ENCODE results near the gene GPC4. TPM values are rescaled to one million over a fixed set of nuclear protein-coding genes. Genes with fewer than 3 reads are reported as not detected.

Gene GPC4
- total and polyA plus RNA-seq, 5 donors from 2014 or later = not detected

GRCh38 chrX:133405498-133406185 is 9.6 kb downstream of the GPC4 start:
- Histone ChIP-seq H3K36me3 (ENCODE audit: control insufficient read depth, insufficient read depth, low read length) (no peaks in the 10 kb centered on the region), H3K4me1 (ENCODE audit: control insufficient read depth, insufficient read depth, low read length, poor library complexity, severe bottlenecking) (no peaks in the 10 kb centered on the region), H3K4me3 (ENCODE audit: low read depth, low read length) (no peak overlapping the region), H3K27ac (ENCODE audit: insufficient read depth, low read length, poor library complexity, severe bottlenecking) (no peak overlapping the region), H3K27me3 (ENCODE audit: control insufficient read depth, insufficient read depth, low read length) (no peaks in the 10 kb centered on the region), H3K9me3 (ENCODE audit: control insufficient read depth in 2 of 2, low read length in 2 of 2) (no peaks in the 10 kb centered on the region)
- Mint-ChIP-seq H3K9me3 (peaks cover 0 to 3% (median 0%) of the 10 kb centered on the region in 7 donors), H3K4me3 (no peak overlapping the region), H3K27ac (no peak overlapping the region), H3K36me3 (no peaks in the 10 kb centered on the region), H3K4me1 (no peaks in the 10 kb centered on the region), H3K27me3 (no peaks in the 10 kb centered on the region)
- ATAC-seq (ENCODE audit: low read depth in 2 of 2) = no peak
- DNase-seq = no peak

GRCh38 chrX:133403984-133404383 is 11.3 kb downstream of the GPC4 start:
- Mint-ChIP-seq H3K4me3 (no peak overlapping the region), H3K27ac (no peak overlapping the region)

GRCh38 chrX:133402830-133403625 is 12.3 kb downstream of the GPC4 start:
- Mint-ChIP-seq H3K36me3 (no peaks in the 10 kb centered on the region), H3K27me3 (no peaks in the 10 kb centered on the region), H3K4me1 (no peaks in the 10 kb centered on the region), H3K9me3 (peaks cover 0 to 3% (median 0%) of the 10 kb centered on the region in 7 donors), H3K4me3 (no peak overlapping the region), H3K27ac (no peak overlapping the region)
- H3K4me1 ChIP-seq (ENCODE audit: control insufficient read depth, insufficient read depth, low read length, poor library complexity, severe bottlenecking) = no peaks in the 10 kb centered on the region
- no peaks in the 10 kb centered on the region for H3K36me3 ChIP-seq (ENCODE audit: control insufficient read depth, insufficient read depth, low read length)
- no peak overlapping the region for H3K4me3 ChIP-seq (ENCODE audit: low read depth, low read length)
- DNase-seq (no peak), ATAC-seq (ENCODE audit: low read depth in 2 of 2) (no peak)
- H3K27me3 ChIP-seq (ENCODE audit: control insufficient read depth, insufficient read depth, low read length) = no peaks in the 10 kb centered on the region
- no peak overlapping the region for H3K27ac ChIP-seq (ENCODE audit: insufficient read depth, low read length, poor library complexity, severe bottlenecking)
- no peaks in the 10 kb centered on the region for H3K9me3 ChIP-seq (ENCODE audit: control insufficient read depth in 2 of 2, low read length in 2 of 2)

More at GRCh38 chrX:133403984-133404383, 11.3 kb downstream of the GPC4 start:
- H3K9me3 ChIP-seq (ENCODE audit: control insufficient read depth in 2 of 2, low read length in 2 of 2) = no peaks in the 10 kb centered on the region
- ATAC-seq (ENCODE audit: low read depth in 2 of 2) = no peak
- no peaks in the 10 kb centered on the region for H3K27me3 ChIP-seq (ENCODE audit: control insufficient read depth, insufficient read depth, low read length)
- Mint-ChIP-seq H3K9me3 (peaks cover 0 to 3% (median 0%) of the 10 kb centered on the region in 7 donors), H3K36me3 (no peaks in the 10 kb centered on the region), H3K27me3 (no peaks in the 10 kb centered on the region), H3K4me1 (no peaks in the 10 kb centered on the region)
- no peak for DNase-seq
- no peaks in the 10 kb centered on the region for H3K36me3 ChIP-seq (ENCODE audit: control insufficient read depth, insufficient read depth, low read length)
- no peak overlapping the region for H3K27ac ChIP-seq (ENCODE audit: insufficient read depth, low read length, poor library complexity, severe bottlenecking)
- no peaks in the 10 kb centered on the region for H3K4me1 ChIP-seq (ENCODE audit: control insufficient read depth, insufficient read depth, low read length, poor library complexity, severe bottlenecking)
- H3K4me3 ChIP-seq (ENCODE audit: low read depth, low read length) = no peak overlapping the region

- no peak overlapping the region for H3K4me3 Mint-ChIP-seq
- ATAC-seq (ENCODE audit: low read depth in 2 of 2) = no peak
- no peak overlapping the region for H3K27ac Mint-ChIP-seq
- no peak for DNase-seq
- Histone ChIP-seq H3K27ac (ENCODE audit: insufficient read depth, low read length, poor library complexity, severe bottlenecking) (no peak overlapping the region), H3K36me3 (ENCODE audit: control insufficient read depth, insufficient read depth, low read length) (no peaks in the 10 kb centered on the region), H3K9me3 (ENCODE audit: control insufficient read depth in 2 of 2, low read length in 2 of 2) (no peaks in the 10 kb centered on the region), H3K4me1 (ENCODE audit: control insufficient read depth, insufficient read depth, low read length, poor library complexity, severe bottlenecking) (no peaks in the 10 kb centered on the region), H3K4me3 (ENCODE audit: low read depth, low read length) (no peak overlapping the region), H3K27me3 (ENCODE audit: control insufficient read depth, insufficient read depth, low read length) (no peaks in the 10 kb centered on the region)
- H3K4me1 Mint-ChIP-seq = no peaks in the 10 kb centered on the region
- peaks cover 0 to 3% (median 0%) of the 10 kb centered on the region in 7 donors for H3K9me3 Mint-ChIP-seq
- no peaks in the 10 kb centered on the region for H3K36me3 Mint-ChIP-seq
- no peaks in the 10 kb centered on the region for H3K27me3 Mint-ChIP-seq
These were observed 13.2 kb downstream of the GPC4 start for GRCh38 chrX:133402042-133402453.

- Histone ChIP-seq H3K27me3 (ENCODE audit: control insufficient read depth, insufficient read depth, low read length) (no peaks in the 10 kb centered on the region), H3K27ac (ENCODE audit: insufficient read depth, low read length, poor library complexity, severe bottlenecking) (no peak overlapping the region), H3K4me3 (ENCODE audit: low read depth, low read length) (no peak overlapping the region), H3K36me3 (ENCODE audit: control insufficient read depth, insufficient read depth, low read length) (no peaks in the 10 kb centered on the region), H3K4me1 (ENCODE audit: control insufficient read depth, insufficient read depth, low read length, poor library complexity, severe bottlenecking) (no peaks in the 10 kb centered on the region), H3K9me3 (ENCODE audit: control insufficient read depth in 2 of 2, low read length in 2 of 2) (no peaks in the 10 kb centered on the region)
- H3K36me3 Mint-ChIP-seq = no peaks in the 10 kb centered on the region
- ATAC-seq (ENCODE audit: low read depth in 2 of 2) = no peak
- no peak for DNase-seq
- no peaks in the 10 kb centered on the region for H3K27me3 Mint-ChIP-seq
- peaks cover 0 to 3% (median 0%) of the 10 kb centered on the region in 7 donors for H3K9me3 Mint-ChIP-seq
- no peak overlapping the region for H3K4me3 Mint-ChIP-seq
- no peak overlapping the region for H3K27ac Mint-ChIP-seq
- H3K4me1 Mint-ChIP-seq = no peaks in the 10 kb centered on the region
These were observed 13.8 kb downstream of the GPC4 start for GRCh38 chrX:133401536-133401935.

GRCh38 chrX:133399411-133399810 is 15.9 kb downstream of the GPC4 start:
- ATAC-seq (ENCODE audit: low read depth in 2 of 2) (no peak), DNase-seq (no peak)
- no peak overlapping the region for H3K4me3 Mint-ChIP-seq
- Histone ChIP-seq H3K9me3 (ENCODE audit: control insufficient read depth in 2 of 2, low read length in 2 of 2) (no peaks in the 10 kb centered on the region), H3K27me3 (ENCODE audit: control insufficient read depth, insufficient read depth, low read length) (no peaks in the 10 kb centered on the region), H3K27ac (ENCODE audit: insufficient read depth, low read length, poor library complexity, severe bottlenecking) (no peak overlapping the region), H3K4me3 (ENCODE audit: low read depth, low read length) (no peak overlapping the region), H3K36me3 (ENCODE audit: control insufficient read depth, insufficient read depth, low read length) (no peaks in the 10 kb centered on the region), H3K4me1 (ENCODE audit: control insufficient read depth, insufficient read depth, low read length, poor library complexity, severe bottlenecking) (no peaks in the 10 kb centered on the region)
- H3K27ac Mint-ChIP-seq = no peak overlapping the region
- no peaks in the 10 kb centered on the region for H3K4me1 Mint-ChIP-seq
- no peaks in the 10 kb centered on the region for H3K36me3 Mint-ChIP-seq
- H3K9me3 Mint-ChIP-seq = peaks cover 0 to 3% (median 0%) of the 10 kb centered on the region in 7 donors
- no peaks in the 10 kb centered on the region for H3K27me3 Mint-ChIP-seq

- Mint-ChIP-seq H3K4me3 (no peak overlapping the region), H3K9me3 (no peaks in the 10 kb centered on the region), H3K27me3 (peaks cover 5% of the 10 kb centered on the region), H3K36me3 (no peaks in the 10 kb centered on the region), H3K4me1 (no peaks in the 10 kb centered on the region), H3K27ac (no peak overlapping the region)
- no peaks in the 10 kb centered on the region for H3K9me3 ChIP-seq (ENCODE audit: control insufficient read depth in 2 of 2, low read length in 2 of 2)
- no peak overlapping the region for H3K4me3 ChIP-seq (ENCODE audit: low read depth, low read length)
- H3K27ac ChIP-seq (ENCODE audit: insufficient read depth, low read length, poor library complexity, severe bottlenecking) = no peak overlapping the region
- H3K27me3 ChIP-seq (ENCODE audit: control insufficient read depth, insufficient read depth, low read length) = no peaks in the 10 kb centered on the region
- no peak for ATAC-seq (ENCODE audit: low read depth in 2 of 2)
- no peak for DNase-seq
- no peaks in the 10 kb centered on the region for H3K4me1 ChIP-seq (ENCODE audit: control insufficient read depth, insufficient read depth, low read length, poor library complexity, severe bottlenecking)
- H3K36me3 ChIP-seq (ENCODE audit: control insufficient read depth, insufficient read depth, low read length) = no peaks in the 10 kb centered on the region
These were observed 20.5 kb downstream of the GPC4 start for GRCh38 chrX:133394765-133395164.
